ENCODE data around the gene SLC44A2.

SLC44A2 gene

GRCh38 chr19:10685210-10685609, 59.9 kb downstream of the SLC44A2 start:
- Histone ChIP-seq H3K4me1 (ENCODE audit: control insufficient read depth, insufficient read depth, low read length) (no peaks in the 10 kb centered on the region), H3K9me3 (ENCODE audit: control insufficient read depth, insufficient read depth, low read length) (no peaks in the 10 kb centered on the region), H3K9ac (ENCODE audit: low read depth, low read length) (no peak overlapping the region), H3K36me3 (ENCODE audit: control insufficient read depth, insufficient read depth, low read length) (peaks cover 100% of the 10 kb centered on the region), H3K27me3 (ENCODE audit: control insufficient read depth, insufficient read depth, low read length) (no peaks in the 10 kb centered on the region), H3K4me3 (ENCODE audit: low read depth, low read length) (no peak overlapping the region), H3K27ac (ENCODE audit: low read depth, low read length) (no peak overlapping the region)

DNA sequence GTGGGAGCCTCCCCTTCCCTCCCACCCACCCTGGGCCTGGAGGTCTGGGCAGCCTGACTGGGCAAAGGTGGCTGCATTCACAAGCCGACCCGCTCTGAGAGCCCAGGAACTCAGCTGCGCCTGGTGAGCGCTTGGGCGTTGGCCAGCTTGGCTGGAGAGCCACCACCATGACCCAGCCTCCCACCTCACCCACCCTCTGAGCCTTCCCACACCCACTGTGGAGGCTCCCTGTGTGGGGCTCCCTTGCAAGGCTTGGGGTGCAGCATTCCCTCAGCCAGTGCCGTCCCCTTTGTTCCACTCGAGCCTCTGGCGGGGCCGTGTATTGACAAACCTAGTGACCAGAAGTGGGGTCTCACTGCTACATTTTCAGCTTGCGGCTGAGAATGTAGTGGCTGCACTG, 60.8 kb downstream of the SLC44A2 start:
- Histone ChIP-seq H3K27ac (ENCODE audit: low read depth, low read length) (no peak overlapping the region), H3K4me1 (ENCODE audit: control insufficient read depth, insufficient read depth, low read length) (no peaks in the 10 kb centered on the region), H3K9me3 (ENCODE audit: control insufficient read depth, insufficient read depth, low read length) (no peaks in the 10 kb centered on the region), H3K36me3 (ENCODE audit: control insufficient read depth, insufficient read depth, low read length) (peaks cover 100% of the 10 kb centered on the region), H3K27me3 (ENCODE audit: control insufficient read depth, insufficient read depth, low read length) (no peaks in the 10 kb centered on the region), H3K9ac (ENCODE audit: low read depth, low read length) (no peak overlapping the region), H3K4me3 (ENCODE audit: low read depth, low read length) (no peak overlapping the region)

- no peak overlapping the region for H3K27ac ChIP-seq (ENCODE audit: low read depth, low read length)
- H3K27me3 ChIP-seq (ENCODE audit: control insufficient read depth, insufficient read depth, low read length), result no peaks in the 10 kb centered on the region
- peaks cover 100% of the 10 kb centered on the region for H3K36me3 ChIP-seq (ENCODE audit: control insufficient read depth, insufficient read depth, low read length)
- H3K9ac ChIP-seq (ENCODE audit: low read depth, low read length), result no peak overlapping the region
- no peaks in the 10 kb centered on the region for H3K9me3 ChIP-seq (ENCODE audit: control insufficient read depth, insufficient read depth, low read length)
- no peaks in the 10 kb centered on the region for H3K4me1 ChIP-seq (ENCODE audit: control insufficient read depth, insufficient read depth, low read length)
- no peak overlapping the region for H3K4me3 ChIP-seq (ENCODE audit: low read depth, low read length)
These were observed 61.5 kb downstream of the SLC44A2 start for GRCh38 chr19:10686661-10687517.

DNA sequence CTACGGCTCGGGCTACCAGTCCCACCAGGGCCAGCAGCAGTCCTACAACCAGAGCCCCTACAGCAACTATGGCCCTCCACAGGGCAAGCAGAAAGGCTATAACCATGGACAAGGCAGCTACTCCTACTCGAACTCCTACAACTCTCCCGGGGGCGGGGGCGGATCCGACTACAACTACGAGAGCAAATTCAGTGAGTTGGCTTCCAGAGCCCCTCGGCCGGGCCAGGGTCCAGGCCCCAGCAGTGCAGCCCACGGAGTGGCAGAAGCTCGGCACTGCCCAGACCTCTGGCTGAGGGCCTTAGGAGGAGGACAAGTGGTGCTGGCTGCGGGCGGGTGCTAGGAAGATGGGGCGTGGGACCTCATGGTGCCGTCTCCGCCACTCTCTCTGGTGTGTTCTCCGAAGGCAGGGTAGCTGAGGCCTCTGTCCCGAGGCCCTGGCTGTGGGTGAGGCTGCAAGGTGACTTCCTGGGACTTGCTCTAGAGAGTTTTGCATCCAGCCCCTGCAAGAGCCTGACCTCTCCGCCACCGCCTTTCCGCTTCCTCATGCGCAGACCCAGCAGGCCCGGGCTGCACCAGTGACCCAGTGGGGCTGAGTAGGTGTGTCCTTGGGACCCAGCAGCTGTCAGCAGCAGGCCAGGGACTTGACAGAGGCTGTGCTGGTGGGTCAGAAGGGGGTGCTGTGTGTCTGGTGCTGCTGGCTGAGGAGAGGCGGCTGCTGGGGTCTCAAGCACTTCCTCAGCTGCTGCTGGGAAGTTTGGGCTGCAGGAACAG, 62.4 kb downstream of the SLC44A2 start:
- peaks cover 100% of the 10 kb centered on the region for H3K36me3 ChIP-seq (ENCODE audit: control insufficient read depth, insufficient read depth, low read length)

DNA sequence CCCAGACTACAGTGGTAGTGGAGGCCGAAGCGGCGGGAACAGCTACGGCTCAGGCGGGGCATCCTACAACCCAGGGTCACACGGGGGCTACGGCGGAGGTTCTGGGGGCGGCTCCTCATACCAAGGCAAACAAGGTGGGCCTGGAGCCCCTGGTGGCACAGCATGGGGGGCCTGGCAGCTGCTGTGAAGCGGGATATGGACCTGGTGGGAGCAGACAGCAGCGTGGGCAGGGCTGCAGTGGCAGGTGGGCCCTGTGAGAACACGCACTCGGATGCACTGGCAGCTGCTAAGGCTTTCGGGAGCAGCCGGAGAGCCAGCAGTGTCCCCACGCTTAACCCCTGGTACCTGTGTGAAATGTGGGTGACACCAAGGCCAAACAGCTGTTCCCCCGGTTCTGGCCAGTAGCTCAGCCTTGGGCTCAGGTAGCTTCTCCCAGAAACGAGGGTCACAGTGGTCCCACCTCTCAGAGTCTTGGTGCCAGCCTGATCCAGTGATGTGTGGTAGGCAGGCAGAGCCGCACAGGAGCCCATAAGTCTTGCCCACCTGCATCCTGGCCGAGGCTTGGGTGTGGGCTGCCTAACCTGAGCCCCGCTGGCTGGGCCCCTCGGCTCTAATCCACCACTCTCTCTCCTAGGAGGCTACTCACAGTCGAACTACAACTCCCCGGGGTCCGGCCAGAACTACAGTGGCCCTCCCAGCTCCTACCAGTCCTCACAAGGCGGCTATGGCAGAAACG, 63.4 kb downstream of the SLC44A2 start:
- peaks cover 91% of the 10 kb centered on the region for H3K36me3 ChIP-seq (ENCODE audit: control insufficient read depth, insufficient read depth, low read length)
- H3K4me3 ChIP-seq (ENCODE audit: low read depth, low read length), result no peak overlapping the region
- no peak overlapping the region for H3K9ac ChIP-seq (ENCODE audit: low read depth, low read length)
- no peaks in the 10 kb centered on the region for H3K4me1 ChIP-seq (ENCODE audit: control insufficient read depth, insufficient read depth, low read length)
- H3K27me3 ChIP-seq (ENCODE audit: control insufficient read depth, insufficient read depth, low read length), result no peaks in the 10 kb centered on the region
- no peak overlapping the region for H3K27ac ChIP-seq (ENCODE audit: low read depth, low read length)
- H3K9me3 ChIP-seq (ENCODE audit: control insufficient read depth, insufficient read depth, low read length), result no peaks in the 10 kb centered on the region

More for the DNA sequence above, 62.4 kb downstream of the SLC44A2 start:
- Histone ChIP-seq H3K27me3 (ENCODE audit: control insufficient read depth, insufficient read depth, low read length) (no peaks in the 10 kb centered on the region), H3K4me3 (ENCODE audit: low read depth, low read length) (no peak overlapping the region), H3K9me3 (ENCODE audit: control insufficient read depth, insufficient read depth, low read length) (no peaks in the 10 kb centered on the region), H3K4me1 (ENCODE audit: control insufficient read depth, insufficient read depth, low read length) (no peaks in the 10 kb centered on the region), H3K9ac (ENCODE audit: low read depth, low read length) (no peak overlapping the region), H3K27ac (ENCODE audit: low read depth, low read length) (no peak overlapping the region)

- Histone ChIP-seq H3K4me1 (ENCODE audit: control insufficient read depth, insufficient read depth, low read length) (no peaks in the 10 kb centered on the region), H3K27me3 (ENCODE audit: control insufficient read depth, insufficient read depth, low read length) (no peaks in the 10 kb centered on the region), H3K9me3 (ENCODE audit: control insufficient read depth, insufficient read depth, low read length) (no peaks in the 10 kb centered on the region), H3K9ac (ENCODE audit: low read depth, low read length) (no peak overlapping the region), H3K36me3 (ENCODE audit: control insufficient read depth, insufficient read depth, low read length) (peaks cover 74% of the 10 kb centered on the region), H3K4me3 (ENCODE audit: low read depth, low read length) (no peak overlapping the region), H3K27ac (ENCODE audit: low read depth, low read length) (no peak overlapping the region)
These were observed 65.0 kb downstream of the SLC44A2 start for GRCh38 chr19:10690341-10690781.

DNA sequence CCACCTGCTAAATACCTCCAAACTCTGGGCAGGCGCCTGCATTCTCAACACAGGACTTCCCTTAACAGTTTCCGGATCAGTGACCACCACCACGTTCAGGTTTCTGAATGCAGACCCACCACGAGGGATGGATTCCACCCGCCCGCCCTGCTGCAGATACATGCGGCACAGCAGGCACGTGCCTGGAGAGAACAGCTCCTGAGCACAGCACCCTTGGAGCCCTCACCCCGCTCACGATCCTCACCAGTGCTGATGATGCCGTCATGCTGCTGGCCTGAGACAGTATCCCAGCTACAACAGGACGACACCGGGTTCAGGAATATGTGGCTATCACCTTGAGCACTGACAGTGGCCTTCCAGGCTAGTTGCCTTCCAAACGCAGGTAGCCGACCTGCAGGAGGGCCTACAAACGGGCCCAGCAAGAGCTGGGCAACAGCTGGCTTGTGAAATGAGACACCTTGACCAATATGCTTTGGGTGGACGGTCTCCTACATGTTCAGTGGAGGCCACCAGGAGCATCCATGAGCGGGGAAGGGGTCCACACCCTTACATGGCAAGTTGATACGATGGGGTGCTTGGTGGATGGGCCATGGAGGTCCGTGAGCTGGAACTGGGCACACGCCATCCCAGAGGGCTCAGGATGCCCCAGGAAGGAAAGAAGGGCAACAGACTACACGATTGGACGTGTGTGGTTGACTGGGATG, 66.0 kb downstream of the SLC44A2 start:
- Histone ChIP-seq H3K4me1 (ENCODE audit: control insufficient read depth, insufficient read depth, low read length) (no peaks in the 10 kb centered on the region), H3K9me3 (ENCODE audit: control insufficient read depth, insufficient read depth, low read length) (no peaks in the 10 kb centered on the region), H3K27me3 (ENCODE audit: control insufficient read depth, insufficient read depth, low read length) (no peaks in the 10 kb centered on the region), H3K36me3 (ENCODE audit: control insufficient read depth, insufficient read depth, low read length) (peaks cover 64% of the 10 kb centered on the region), H3K27ac (ENCODE audit: low read depth, low read length) (no peak overlapping the region), H3K4me3 (ENCODE audit: low read depth, low read length) (no peak overlapping the region), H3K9ac (ENCODE audit: low read depth, low read length) (no peak overlapping the region)

DNA sequence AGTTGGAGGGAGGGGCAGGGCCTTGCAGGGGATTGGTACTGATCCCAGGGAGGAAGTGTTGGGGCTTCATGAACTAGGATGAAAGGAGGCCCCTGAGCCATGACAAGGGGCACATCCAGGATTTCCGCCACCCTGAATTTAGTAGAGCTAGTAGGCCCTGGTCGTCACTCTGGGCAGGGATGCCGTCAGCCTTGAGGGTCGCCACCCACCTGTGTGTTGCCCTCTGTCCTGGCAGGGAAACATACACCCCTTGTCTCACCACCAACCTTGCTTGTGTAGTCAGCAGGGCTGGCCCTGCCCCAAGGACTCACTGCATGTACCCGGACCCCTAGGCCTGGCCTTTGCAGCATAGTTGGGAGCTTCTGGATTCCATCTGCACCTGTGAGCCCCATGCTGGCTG, 66.5 kb downstream of the SLC44A2 start:
- Histone ChIP-seq H3K27ac (ENCODE audit: low read depth, low read length) (no peak overlapping the region), H3K9me3 (ENCODE audit: control insufficient read depth, insufficient read depth, low read length) (no peaks in the 10 kb centered on the region), H3K4me1 (ENCODE audit: control insufficient read depth, insufficient read depth, low read length) (no peaks in the 10 kb centered on the region), H3K4me3 (ENCODE audit: low read depth, low read length) (no peak overlapping the region), H3K9ac (ENCODE audit: low read depth, low read length) (no peak overlapping the region), H3K27me3 (ENCODE audit: control insufficient read depth, insufficient read depth, low read length) (no peaks in the 10 kb centered on the region), H3K36me3 (ENCODE audit: control insufficient read depth, insufficient read depth, low read length) (peaks cover 59% of the 10 kb centered on the region)

DNA sequence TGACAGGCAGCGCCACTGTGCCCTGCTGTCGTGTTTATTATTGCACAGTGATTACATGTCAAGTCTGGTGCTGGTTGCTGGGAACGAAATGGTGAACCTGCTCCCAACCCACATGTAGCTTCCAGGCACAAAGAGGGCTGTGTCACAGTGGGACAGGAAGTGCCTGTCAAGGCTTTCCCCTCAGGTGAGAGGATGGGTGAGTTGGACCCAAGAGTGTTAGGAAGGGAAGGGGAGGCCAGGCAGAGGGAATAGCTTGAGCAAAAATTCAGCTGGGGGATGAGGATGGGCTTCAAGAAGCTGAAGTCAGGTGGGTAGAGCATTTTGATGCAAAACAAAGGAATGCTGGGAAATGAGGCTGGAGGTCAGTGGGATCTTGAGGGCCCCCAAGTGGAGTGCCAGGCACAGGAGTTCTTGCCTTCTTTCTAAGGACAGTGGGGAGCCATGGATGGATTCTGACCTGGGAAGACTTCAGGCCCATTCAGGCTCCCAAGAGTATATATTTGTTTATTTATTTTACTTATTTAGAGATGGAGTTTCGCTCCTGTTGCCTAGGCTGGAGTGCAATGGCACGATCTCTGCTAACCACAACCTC, 67.4 kb downstream of the SLC44A2 start:
- Histone ChIP-seq H3K36me3 (ENCODE audit: control insufficient read depth, insufficient read depth, low read length) (peaks cover 50% of the 10 kb centered on the region), H3K4me3 (ENCODE audit: low read depth, low read length) (no peak overlapping the region), H3K27ac (ENCODE audit: low read depth, low read length) (no peak overlapping the region), H3K9ac (ENCODE audit: low read depth, low read length) (no peak overlapping the region), H3K9me3 (ENCODE audit: control insufficient read depth, insufficient read depth, low read length) (no peaks in the 10 kb centered on the region), H3K4me1 (ENCODE audit: control insufficient read depth, insufficient read depth, low read length) (no peaks in the 10 kb centered on the region), H3K27me3 (ENCODE audit: control insufficient read depth, insufficient read depth, low read length) (no peaks in the 10 kb centered on the region)
